Upper lobe of left lung (tissue), 4 donors: ENCODE data around the gene ATP11A.

Source experiments
- POLR2A ChIP-seq, 4 donors: fragments of 450-650 bp; IDR thresholded peaks; one replicate each; pipeline ENCODE4 v1.5.1; 2016 to 2017; ENCODE audit warnings: antibody characterized with exemption in 4 of 4, mild to moderate bottlenecking in 2 of 4
- TF ChIP-seq, protein P1 (sequence below), 6 experiments: fragments of 450-650 bp in 4 of 6; fragments of 200-600 bp in 2 of 6; sonication (generic) in 2 of 6; IDR thresholded peaks; one replicate each; pipeline ENCODE4 v1.5.1; 2016 to 2019; ENCODE audit warnings: antibody characterized with exemption in 6 of 6

DNA sequence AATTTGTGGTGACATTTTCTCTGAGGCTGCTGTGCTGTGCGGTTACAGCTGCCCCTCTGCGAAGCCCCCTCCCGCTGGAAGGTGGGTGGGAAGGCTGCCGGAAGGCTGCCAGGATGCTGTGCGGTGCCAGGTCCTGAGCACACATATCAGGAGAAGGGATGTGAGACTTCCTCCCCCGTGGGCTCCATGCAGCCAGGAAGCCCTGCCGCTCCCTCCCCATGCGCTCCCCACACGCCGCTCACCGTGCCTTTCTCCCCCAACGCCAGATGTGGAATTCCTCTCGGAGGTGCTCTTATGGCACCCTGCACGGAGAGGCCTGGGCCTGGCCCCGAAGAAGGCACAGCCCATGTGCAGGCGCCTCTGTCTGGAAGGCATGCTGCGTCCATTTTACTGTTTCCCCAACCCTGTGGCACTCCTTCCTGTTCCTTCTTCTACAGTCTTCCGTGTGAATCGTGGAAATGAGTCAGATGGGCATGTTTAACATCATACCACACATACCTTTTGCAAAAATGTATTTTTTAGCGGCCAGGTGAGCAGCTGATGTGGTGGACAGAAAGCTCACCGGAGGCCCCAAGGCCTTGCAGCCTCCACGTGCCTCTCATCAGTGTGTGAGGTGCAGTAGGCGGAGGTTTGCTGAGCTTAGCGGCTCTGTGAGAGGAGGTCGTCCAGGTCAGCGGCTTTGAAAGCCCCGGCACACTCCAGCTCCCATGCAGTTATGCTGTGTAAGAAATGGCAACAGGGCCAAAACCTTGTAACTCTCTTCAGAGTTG is 88.0 kb downstream of the ATP11A start:
- TF ChIP-seq, protein P1, sequence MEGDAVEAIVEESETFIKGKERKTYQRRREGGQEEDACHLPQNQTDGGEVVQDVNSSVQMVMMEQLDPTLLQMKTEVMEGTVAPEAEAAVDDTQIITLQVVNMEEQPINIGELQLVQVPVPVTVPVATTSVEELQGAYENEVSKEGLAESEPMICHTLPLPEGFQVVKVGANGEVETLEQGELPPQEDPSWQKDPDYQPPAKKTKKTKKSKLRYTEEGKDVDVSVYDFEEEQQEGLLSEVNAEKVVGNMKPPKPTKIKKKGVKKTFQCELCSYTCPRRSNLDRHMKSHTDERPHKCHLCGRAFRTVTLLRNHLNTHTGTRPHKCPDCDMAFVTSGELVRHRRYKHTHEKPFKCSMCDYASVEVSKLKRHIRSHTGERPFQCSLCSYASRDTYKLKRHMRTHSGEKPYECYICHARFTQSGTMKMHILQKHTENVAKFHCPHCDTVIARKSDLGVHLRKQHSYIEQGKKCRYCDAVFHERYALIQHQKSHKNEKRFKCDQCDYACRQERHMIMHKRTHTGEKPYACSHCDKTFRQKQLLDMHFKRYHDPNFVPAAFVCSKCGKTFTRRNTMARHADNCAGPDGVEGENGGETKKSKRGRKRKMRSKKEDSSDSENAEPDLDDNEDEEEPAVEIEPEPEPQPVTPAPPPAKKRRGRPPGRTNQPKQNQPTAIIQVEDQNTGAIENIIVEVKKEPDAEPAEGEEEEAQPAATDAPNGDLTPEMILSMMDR (IDR thresholded peaks at IDR 0.05) = no peak
- no peak for TF ChIP-seq POLR2A (IDR thresholded peaks at IDR 0.05)
